Measurements from ENCODE around the gene CABP7. TPM values are rescaled to one million over a fixed set of nuclear protein-coding genes. Genes with fewer than 3 reads are reported as not detected.

The CABP7 gene
- total and polyA plus RNA-seq, 2 donors (not counting 3 experiments of a cell fraction or from before 2014, with no cell fraction given), result not detected

DNA sequence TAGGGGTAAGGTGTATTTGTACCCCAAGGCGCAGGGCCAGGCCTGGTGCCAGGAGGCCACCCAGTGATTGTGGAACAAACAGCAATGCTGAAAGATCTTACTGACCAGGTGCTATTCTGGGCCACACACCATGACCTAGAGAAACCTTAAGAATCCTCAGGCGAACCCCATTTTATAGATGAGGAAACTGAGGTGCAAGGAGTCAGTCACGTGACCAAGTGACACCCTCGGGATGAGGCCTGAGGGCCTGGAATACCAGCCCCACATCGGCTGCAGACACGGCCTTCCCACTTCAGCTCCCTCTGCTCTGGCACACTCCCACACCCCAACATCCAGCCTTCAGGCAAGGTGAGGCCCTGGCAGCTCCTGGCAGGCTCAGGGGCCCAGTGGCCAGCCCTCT, 13.1 kb downstream of the CABP7 start:
- Histone ChIP-seq H4K20me1 (replicated peaks; ENCODE audit: control insufficient read depth, extremely low read depth, insufficient read depth, low read length) (no peaks in the 10 kb centered on the region), H3K79me2 (ENCODE audit: control insufficient read depth, insufficient read depth, low read length) (no peaks in the 10 kb centered on the region), H3K4me3 (replicated peaks in 1 of 3; ENCODE audit: insufficient read depth in 1 of 3, low read depth in 1 of 3, low read length in 3 of 3) (no peak overlapping the region), H3K36me3 (ENCODE audit: control insufficient read depth in 2 of 2, extremely low read depth in 1 of 2, insufficient read depth in 2 of 2, low read length in 2 of 2) (peaks cover 0 to 2% of the 10 kb centered on the region in 2 experiments), H2AFZ (ENCODE audit: low read depth, low read length) (no peak overlapping the region), H3K4me2 (ENCODE audit: insufficient read depth, low read length) (no peak overlapping the region), H3K27ac (ENCODE audit: insufficient read depth, low read depth, low read length) (no peak overlapping the region), H3K9me3 (replicated peaks; ENCODE audit: control insufficient read depth, insufficient read depth, low read length) (no peaks in the 10 kb centered on the region), H3K27me3 (ENCODE audit: control insufficient read depth in 2 of 2, insufficient read depth in 2 of 2, low read length in 2 of 2) (no peaks in the 10 kb centered on the region), H3K9me1 (replicated peaks; ENCODE audit: control insufficient read depth, extremely low read depth, insufficient read depth, low read length) (no peaks in the 10 kb centered on the region), H3K9ac (replicated peaks; ENCODE audit: extremely low read depth, insufficient read depth, low read length) (no peak overlapping the region), H3K4me1 (ENCODE audit: control insufficient read depth, extremely low read depth, insufficient read depth, low read length) (no peaks in the 10 kb centered on the region)
- no peak for FAIRE-seq
- dilution Hi-C loops (cut with MboI; ENCODE audit: extremely low pct_ligation_motif_present, low sequenced_read_pairs) (no loop called here), intact Hi-C loops (cut with micrococcal nuclease) (no loop called here)
- POLR2A ChIA-PET, result no interaction called here
- CTCF ChIA-PET, result interaction anchor here (0.7 to 1.3 kb wide), 4 partner anchors 8 to 16 kb away, joined by 3 to 4 read pairs (median 4); no protein-coding TSS in a partner anchor
- BruUV-seq (replicated peaks), result no TSS peak
- no peak for DNase-seq (ENCODE audit: low read depth, low spot score)
- TF ChIP-seq FOS (IDR thresholded peaks at IDR 0.05; ENCODE audit: borderline replicate concordance, insufficient read depth, low read length), result no peak
- no peak for TF ChIP-seq MYC (IDR thresholded peaks at IDR 0.05; ENCODE audit: low read depth, low read length)
- no peak for TF ChIP-seq POLR2AphosphoS5 (IDR thresholded peaks at IDR 0.05; ENCODE audit: insufficient read depth, low read depth, low read length)
- TF ChIP-seq EZH2 (IDR thresholded peaks at IDR 0.05; ENCODE audit: borderline replicate concordance, low read depth, low read length, severe bottlenecking), result no peak
- TF ChIP-seq POLR2A (IDR thresholded peaks at IDR 0.05; ENCODE audit: low read depth, low read length), result no peak
- no peak for TF ChIP-seq GATA2 (IDR thresholded peaks at IDR 0.05; ENCODE audit: insufficient read depth, insufficient read length, low read depth, low read length)
- no peak for TF ChIP-seq JUN (IDR thresholded peaks at IDR 0.05; ENCODE audit: borderline replicate concordance, insufficient read depth, insufficient read length, low read depth)
- TF ChIP-seq, protein P1, sequence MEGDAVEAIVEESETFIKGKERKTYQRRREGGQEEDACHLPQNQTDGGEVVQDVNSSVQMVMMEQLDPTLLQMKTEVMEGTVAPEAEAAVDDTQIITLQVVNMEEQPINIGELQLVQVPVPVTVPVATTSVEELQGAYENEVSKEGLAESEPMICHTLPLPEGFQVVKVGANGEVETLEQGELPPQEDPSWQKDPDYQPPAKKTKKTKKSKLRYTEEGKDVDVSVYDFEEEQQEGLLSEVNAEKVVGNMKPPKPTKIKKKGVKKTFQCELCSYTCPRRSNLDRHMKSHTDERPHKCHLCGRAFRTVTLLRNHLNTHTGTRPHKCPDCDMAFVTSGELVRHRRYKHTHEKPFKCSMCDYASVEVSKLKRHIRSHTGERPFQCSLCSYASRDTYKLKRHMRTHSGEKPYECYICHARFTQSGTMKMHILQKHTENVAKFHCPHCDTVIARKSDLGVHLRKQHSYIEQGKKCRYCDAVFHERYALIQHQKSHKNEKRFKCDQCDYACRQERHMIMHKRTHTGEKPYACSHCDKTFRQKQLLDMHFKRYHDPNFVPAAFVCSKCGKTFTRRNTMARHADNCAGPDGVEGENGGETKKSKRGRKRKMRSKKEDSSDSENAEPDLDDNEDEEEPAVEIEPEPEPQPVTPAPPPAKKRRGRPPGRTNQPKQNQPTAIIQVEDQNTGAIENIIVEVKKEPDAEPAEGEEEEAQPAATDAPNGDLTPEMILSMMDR (IDR thresholded peaks at IDR 0.05; ENCODE audit: extremely low read depth in 1 of 2, insufficient read depth in 1 of 2, low read depth in 1 of 2, low read length in 2 of 2), result no peak
- TF ChIP-seq, protein P2, sequence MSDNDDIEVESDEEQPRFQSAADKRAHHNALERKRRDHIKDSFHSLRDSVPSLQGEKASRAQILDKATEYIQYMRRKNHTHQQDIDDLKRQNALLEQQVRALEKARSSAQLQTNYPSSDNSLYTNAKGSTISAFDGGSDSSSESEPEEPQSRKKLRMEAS (IDR thresholded peaks at IDR 0.05; ENCODE audit: insufficient read depth, insufficient read length), result no peak

Measured in endothelial cell of umbilical vein (primary cell).